Natural killer cell (primary cell): Measurements from ENCODE around the gene STOML2. TPM values are rescaled to one million over a fixed set of nuclear protein-coding genes. Genes with fewer than 3 reads are reported as not detected.

Experiments
- ATAC-seq, 3 donors: fragments of 150-1000 bp in 2 of 3; fragments of 200-7000 bp in 1 of 3; cut with Tn5 transposase; 1 replicate in 1 of 3; 2 replicates in 2 of 3; pipeline ENCODE4 v1.10.0; 2021; ENCODE audit warnings: mild to moderate bottlenecking in 2 of 3, moderate library complexity in 2 of 3
- DNase-seq, 2 donors: peaks; one replicate each; pipeline versions ENCODE4 v3.0.0 to v3.0.0-alpha.2; 2013 to 2021; ENCODE audit warnings: mixed read lengths in 1 of 2
- H3K27ac ChIP-seq: one replicate; pipeline ENCODE4 v1.5.1; 2013; ENCODE audit warnings: mild to moderate bottlenecking, low read length
- H3K27me3 ChIP-seq: one replicate; pipeline ENCODE4 v1.6.1; 2013; ENCODE audit warnings: low read length; ENCODE audit not compliant: control insufficient read depth, insufficient read depth
- H3K36me3 ChIP-seq: one replicate; pipeline ENCODE4 v1.6.1; 2013; ENCODE audit warnings: low read length; ENCODE audit not compliant: control insufficient read depth, insufficient read depth
- H3K4me1 ChIP-seq: one replicate; pipeline ENCODE4 v1.6.1; 2013; ENCODE audit warnings: low read length; ENCODE audit not compliant: control insufficient read depth, insufficient read depth
- H3K4me3 ChIP-seq: one replicate; pipeline ENCODE4 v1.5.1; 2013; ENCODE audit warnings: low read length
- H3K9me3 ChIP-seq: one replicate; pipeline ENCODE4 v1.6.1; 2013; ENCODE audit warnings: low read length; ENCODE audit not compliant: control insufficient read depth, insufficient read depth
- H3K27ac Mint-ChIP-seq, 2 donors: one replicate each; pipeline ENCODE4 v1.8.0; 2022; ENCODE audit warnings: mild to moderate bottlenecking in 2 of 2, mixed read lengths in 2 of 2, moderate library complexity in 1 of 2
- H3K27me3 Mint-ChIP-seq, 2 donors: one replicate each; pipeline ENCODE4 v1.8.0; 2022; ENCODE audit warnings: low read depth in 2 of 2, mixed read lengths in 2 of 2
- H3K36me3 Mint-ChIP-seq: one replicate; pipeline ENCODE4 v1.8.0; 2022; ENCODE audit warnings: mixed read lengths
- H3K4me1 Mint-ChIP-seq, 2 donors: one replicate each; pipeline ENCODE4 v1.8.0; 2022; ENCODE audit warnings: mixed read lengths in 2 of 2
- H3K4me3 Mint-ChIP-seq: one replicate; pipeline ENCODE4 v1.8.0; 2022; ENCODE audit warnings: mild to moderate bottlenecking, moderate library complexity, mixed read lengths
- H3K9me3 Mint-ChIP-seq, 2 donors: one replicate each; pipeline ENCODE4 v1.8.0; 2022; ENCODE audit warnings: mixed read lengths in 2 of 2
- WGBS: methylation state at CpG from one replicate; pipeline ENCODE4 v1.1.7; 2013; ENCODE audit warnings: missing lambda C conversion rate; ENCODE audit not compliant: insufficient coverage; 5-methylcytosine and 5-hydroxymethylcytosine counted together
- intact Hi-C: fragments of 100-400 bp; cut with micrococcal nuclease; formaldehyde crosslinking; loops from one replicate; pipeline ENCODE4 v1.14.2; 2022
- total RNA-seq, 4 donors: library from RNA; stranded (reverse); fragments of 120-200 nt in 1 of 4; gene quantifications; one replicate each; pipeline versions ENCODE4 v1.2.3 to v1.2.4, GENCODE V29; 2013 to 2022
- TF ChIP-seq, protein P1 (sequence below): fragments of 200-600 bp; IDR thresholded peaks from one replicate; pipeline ENCODE4 v1.8.0; 2022; ENCODE audit warnings: antibody characterized with exemption

Gene STOML2
- total RNA-seq, 3 donors from 2014 or later (not counting 1 experiment from before 2014, with no cell fraction given): 41.4 to 43.9 (median 41.6) TPM

DNA sequence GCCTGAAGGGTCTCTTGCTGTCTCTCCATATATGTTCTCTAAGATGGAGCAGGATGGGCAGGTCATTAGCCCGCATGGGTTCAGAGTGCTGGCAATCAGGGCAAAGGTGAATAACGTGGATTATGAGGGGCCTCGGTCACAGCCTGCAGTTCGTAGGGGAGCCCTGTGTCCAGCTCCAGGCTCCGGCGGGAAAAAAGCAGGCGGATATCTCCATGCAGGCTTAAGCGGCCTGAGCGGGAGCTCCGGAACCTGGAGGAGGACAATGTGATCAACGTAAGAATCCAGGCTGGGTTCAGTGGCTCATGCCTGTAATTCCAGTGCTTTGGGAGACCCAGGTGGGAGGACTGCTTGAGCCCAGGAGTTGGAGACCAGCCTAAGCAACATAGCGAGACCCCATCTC lies 2.2 kb upstream of the STOML2 start:
- H3K9me3 ChIP-seq: no peaks in the 10 kb centered on the region
- H3K27me3 Mint-ChIP-seq: no peaks in the 10 kb centered on the region
- 98% methylated on average over 11 of the region's 12 CpGs for WGBS
- peaks cover 47% of the 10 kb centered on the region for H3K36me3 ChIP-seq
- H3K4me1 Mint-ChIP-seq: peaks cover 45 to 48% of the 10 kb centered on the region in 2 donors
- no peak overlapping the region for H3K4me3 Mint-ChIP-seq
- peak overlapping the region in 1 of 2 donors; percentile 94 for H3K27ac Mint-ChIP-seq
- DNase-seq (no peak), ATAC-seq (no peak)
- H3K4me1 ChIP-seq: peaks cover 21% of the 10 kb centered on the region
- no peaks in the 10 kb centered on the region for H3K27me3 ChIP-seq
- no peaks in the 10 kb centered on the region for H3K9me3 Mint-ChIP-seq
- H3K4me3 ChIP-seq: no peak overlapping the region
- TF ChIP-seq, protein P1, sequence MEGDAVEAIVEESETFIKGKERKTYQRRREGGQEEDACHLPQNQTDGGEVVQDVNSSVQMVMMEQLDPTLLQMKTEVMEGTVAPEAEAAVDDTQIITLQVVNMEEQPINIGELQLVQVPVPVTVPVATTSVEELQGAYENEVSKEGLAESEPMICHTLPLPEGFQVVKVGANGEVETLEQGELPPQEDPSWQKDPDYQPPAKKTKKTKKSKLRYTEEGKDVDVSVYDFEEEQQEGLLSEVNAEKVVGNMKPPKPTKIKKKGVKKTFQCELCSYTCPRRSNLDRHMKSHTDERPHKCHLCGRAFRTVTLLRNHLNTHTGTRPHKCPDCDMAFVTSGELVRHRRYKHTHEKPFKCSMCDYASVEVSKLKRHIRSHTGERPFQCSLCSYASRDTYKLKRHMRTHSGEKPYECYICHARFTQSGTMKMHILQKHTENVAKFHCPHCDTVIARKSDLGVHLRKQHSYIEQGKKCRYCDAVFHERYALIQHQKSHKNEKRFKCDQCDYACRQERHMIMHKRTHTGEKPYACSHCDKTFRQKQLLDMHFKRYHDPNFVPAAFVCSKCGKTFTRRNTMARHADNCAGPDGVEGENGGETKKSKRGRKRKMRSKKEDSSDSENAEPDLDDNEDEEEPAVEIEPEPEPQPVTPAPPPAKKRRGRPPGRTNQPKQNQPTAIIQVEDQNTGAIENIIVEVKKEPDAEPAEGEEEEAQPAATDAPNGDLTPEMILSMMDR: no peak
- no peak overlapping the region for H3K27ac ChIP-seq
- peaks cover 4% of the 10 kb centered on the region for H3K36me3 Mint-ChIP-seq
- intact Hi-C loops: no loop called here

GRCh38 chr9:35104586-35104985 lies 1.7 kb upstream of the STOML2 start:
- peaks cover 7% of the 10 kb centered on the region for H3K36me3 Mint-ChIP-seq
- no peaks in the 10 kb centered on the region for H3K9me3 ChIP-seq
- H3K27ac Mint-ChIP-seq: peak overlapping the region; percentile 94 to 97
- H3K27me3 ChIP-seq: no peaks in the 10 kb centered on the region
- H3K4me1 Mint-ChIP-seq: peaks cover 39 to 43% of the 10 kb centered on the region in 2 donors
- DNase-seq (no peak), ATAC-seq (no peak)
- no peaks in the 10 kb centered on the region for H3K9me3 Mint-ChIP-seq
- TF ChIP-seq, protein P1: no peak
- H3K27me3 Mint-ChIP-seq: no peaks in the 10 kb centered on the region
- H3K4me3 Mint-ChIP-seq: no peak overlapping the region
- peak overlapping the region; percentile 95 for H3K27ac ChIP-seq
- intact Hi-C loops: no loop called here
- H3K4me3 ChIP-seq: no peak overlapping the region
- WGBS: 100% methylated on average over 1 of the region's 4 CpGs
- peaks cover 52% of the 10 kb centered on the region for H3K36me3 ChIP-seq
- peaks cover 19% of the 10 kb centered on the region for H3K4me1 ChIP-seq

- H3K27me3 Mint-ChIP-seq: no peaks in the 10 kb centered on the region
- peaks cover 31 to 34% of the 10 kb centered on the region in 2 donors for H3K4me1 Mint-ChIP-seq
- H3K9me3 Mint-ChIP-seq: no peaks in the 10 kb centered on the region
- peaks cover 55% of the 10 kb centered on the region for H3K36me3 ChIP-seq
- H3K4me3 ChIP-seq: peak overlapping the region; percentile 93
- intact Hi-C loops: loop anchor here (1.0 to 2.0 kb wide), 4 partner anchors 8 to 115 kb away; partner anchors contain the start of genes DNAJB5 and VCP
- H3K36me3 Mint-ChIP-seq: peaks cover 7% of the 10 kb centered on the region
- H3K27ac Mint-ChIP-seq: peak overlapping the region; percentile 94 to 97
- no peak for DNase-seq
- TF ChIP-seq, protein P1: no peak
- H3K4me1 ChIP-seq: peaks cover 19% of the 10 kb centered on the region
- no peaks in the 10 kb centered on the region for H3K9me3 ChIP-seq
- H3K4me3 Mint-ChIP-seq: peak overlapping the region; percentile 99
- peak overlapping the region; percentile 95 for H3K27ac ChIP-seq
- no peak for ATAC-seq
- WGBS: 64% methylated on average over 5 of the region's 5 CpGs
- no peaks in the 10 kb centered on the region for H3K27me3 ChIP-seq
These were observed 795 bp upstream of the STOML2 start for GRCh38 chr9:35103660-35104191.

- no peaks in the 10 kb centered on the region for H3K27me3 Mint-ChIP-seq
- DNase-seq (no peak), ATAC-seq (peak in 1 of 3 donors; percentile 27)
- peak overlapping the region; percentile 99 for H3K4me3 Mint-ChIP-seq
- Histone ChIP-seq H3K27me3 (no peaks in the 10 kb centered on the region), H3K9me3 (no peaks in the 10 kb centered on the region), H3K36me3 (peaks cover 46% of the 10 kb centered on the region), H3K27ac (peak overlapping the region; percentile 95), H3K4me3 (peak overlapping the region; percentile 93), H3K4me1 (peaks cover 19% of the 10 kb centered on the region)
- peak overlapping the region; percentile 94 to 97 for H3K27ac Mint-ChIP-seq
- 8% methylated on average over 10 of the region's 10 CpGs for WGBS
- intact Hi-C loops: loop anchor here (2.0 kb wide), 2 partner anchors 30 to 114 kb away; partner anchors contain the start of genes DNAJB5 and VCP
- H3K36me3 Mint-ChIP-seq: peaks cover 7% of the 10 kb centered on the region
- H3K4me1 Mint-ChIP-seq: peaks cover 30 to 31% of the 10 kb centered on the region in 2 donors
- H3K9me3 Mint-ChIP-seq: no peaks in the 10 kb centered on the region
- TF ChIP-seq, protein P1: no peak
These were observed 514 bp downstream of the STOML2 start for GRCh38 chr9:35102465-35102768.
